Liver (tissue), 3 donors: ENCODE measurements around the gene DIDO1.

Source experiments
- ATF3 ChIP-seq: IDR thresholded peaks from 2 replicates; pipeline ENCODE4 v1.6.1; 2016; ENCODE audit warnings: antibody characterized with exemption
- CTCF ChIP-seq: fragments of 150-350 bp; IDR thresholded peaks from 2 replicates; pipeline ENCODE4 v1.5.1; 2017; ENCODE audit warnings: improper control_type of control experiment, low read depth, low read length; ENCODE audit not compliant: missing input control
- EGR1 ChIP-seq, 2 donors: IDR thresholded peaks; 2 replicates each; pipeline ENCODE4 v1.6.1; 2016 to 2018; ENCODE audit warnings: antibody characterized with exemption in 2 of 2, low read depth in 2 of 2
- GABPA ChIP-seq, 2 donors: IDR thresholded peaks in 1 of 2; conservative IDR thresholded peaks in 1 of 2; 2 replicates each; pipeline ENCODE4 v1.6.1; 2016; ENCODE audit warnings: antibody characterized with exemption in 2 of 2, mild to moderate bottlenecking in 1 of 2, moderate library complexity in 1 of 2
- donor health status: healthy.
- donor health status: healthy.

- TF ChIP-seq EGR1 (IDR thresholded peaks at IDR 0.05; ENCODE audit: low read depth in 2 of 2) (no peak), GABPA (IDR thresholded peaks at IDR 0.05 in 1 of 2, conservative IDR thresholded peaks at IDR 0.05 in 1 of 2) (no peak), CTCF (no peak), ATF3 (no peak)
These were observed 64.5 kb downstream of the DIDO1 start, which contains the start of gene TCFL5 for GRCh38 chr20:62861726-62862336.
